ENCODE measurements around the gene TAOK2. TPM values are rescaled to one million over a fixed set of nuclear protein-coding genes. Genes with fewer than 3 reads are reported as not detected.

TAOK2 gene
- total RNA-seq, 2 donors from 2014 or later, result 31.1 to 58.3 TPM

DNA sequence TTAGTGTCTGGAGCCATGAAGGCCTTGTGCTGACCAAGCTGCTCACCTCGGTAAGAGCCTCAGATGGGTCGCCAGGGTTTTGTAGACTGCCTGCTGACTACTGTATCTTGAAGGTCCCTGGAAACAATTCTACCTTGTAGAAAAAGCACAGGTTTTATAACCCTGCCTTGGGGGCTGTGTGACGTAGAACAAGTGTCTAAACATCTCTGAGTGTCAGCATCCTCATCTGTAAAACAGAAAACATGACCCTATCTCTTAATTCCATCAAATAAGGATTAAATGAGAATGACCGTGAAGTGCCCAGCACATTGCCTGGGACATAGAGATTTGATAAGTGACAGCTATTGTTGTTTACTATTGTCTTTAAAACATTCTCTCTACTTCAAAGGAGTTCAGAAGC, 5.5 kb upstream of the TAOK2 start:
- Histone ChIP-seq H3K27ac (no peak overlapping the region), H3K36me3 (replicated peaks in 1 of 2; ENCODE audit: insufficient read depth in 1 of 2, low read depth in 2 of 2) (peaks cover 0 to 3% of the 10 kb centered on the region in 2 donors), H3K27me3 (no peaks in the 10 kb centered on the region), H3K4me1 (peaks cover 4% of the 10 kb centered on the region), H3K9me3 (no peaks in the 10 kb centered on the region), H3K4me3 (no peak overlapping the region)
- DNase-seq (no peak), ATAC-seq (no peak)
- WGBS, 2 donors, result 78 to 90% methylated on average over 4 of the region's 4 CpGs
- intact Hi-C loops (cut with DNase I), result no loop called here
- TF ChIP-seq, protein P1, sequence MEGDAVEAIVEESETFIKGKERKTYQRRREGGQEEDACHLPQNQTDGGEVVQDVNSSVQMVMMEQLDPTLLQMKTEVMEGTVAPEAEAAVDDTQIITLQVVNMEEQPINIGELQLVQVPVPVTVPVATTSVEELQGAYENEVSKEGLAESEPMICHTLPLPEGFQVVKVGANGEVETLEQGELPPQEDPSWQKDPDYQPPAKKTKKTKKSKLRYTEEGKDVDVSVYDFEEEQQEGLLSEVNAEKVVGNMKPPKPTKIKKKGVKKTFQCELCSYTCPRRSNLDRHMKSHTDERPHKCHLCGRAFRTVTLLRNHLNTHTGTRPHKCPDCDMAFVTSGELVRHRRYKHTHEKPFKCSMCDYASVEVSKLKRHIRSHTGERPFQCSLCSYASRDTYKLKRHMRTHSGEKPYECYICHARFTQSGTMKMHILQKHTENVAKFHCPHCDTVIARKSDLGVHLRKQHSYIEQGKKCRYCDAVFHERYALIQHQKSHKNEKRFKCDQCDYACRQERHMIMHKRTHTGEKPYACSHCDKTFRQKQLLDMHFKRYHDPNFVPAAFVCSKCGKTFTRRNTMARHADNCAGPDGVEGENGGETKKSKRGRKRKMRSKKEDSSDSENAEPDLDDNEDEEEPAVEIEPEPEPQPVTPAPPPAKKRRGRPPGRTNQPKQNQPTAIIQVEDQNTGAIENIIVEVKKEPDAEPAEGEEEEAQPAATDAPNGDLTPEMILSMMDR (IDR thresholded peaks at IDR 0.05), result no peak
- TF ChIP-seq POLR2A (IDR thresholded peaks at IDR 0.05), result no peak

DNA sequence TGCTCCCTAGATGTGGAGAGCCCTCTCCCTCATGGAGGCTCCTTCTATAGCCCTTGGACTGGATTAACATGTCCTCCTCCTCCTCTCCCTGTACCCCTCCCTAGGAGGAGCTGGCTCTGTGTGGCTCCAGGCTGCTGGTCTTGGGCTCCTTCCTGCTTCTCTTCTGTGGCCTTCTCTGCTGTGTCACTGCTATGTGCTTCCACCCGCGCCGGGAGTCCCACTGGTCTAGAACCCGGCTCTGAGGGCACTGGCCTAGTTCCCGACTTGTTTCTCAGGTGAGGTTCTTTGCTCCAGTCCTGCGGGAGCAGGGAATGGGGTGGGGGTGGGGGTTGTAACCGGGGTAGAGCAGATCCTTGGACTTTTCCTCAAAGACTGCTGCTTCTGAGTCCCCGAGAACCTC, 2.4 kb upstream of the TAOK2 start:
- no peak for DNase-seq
- no peak for TF ChIP-seq POLR2A (IDR thresholded peaks at IDR 0.05)
- TF ChIP-seq, protein P1 (IDR thresholded peaks at IDR 0.05), result no peak
- 84 to 87% methylated on average over 8 of the region's 8 CpGs for WGBS, 2 donors
- intact Hi-C loops (cut with DNase I), result no loop called here
- no peak for ATAC-seq
- H3K4me1 ChIP-seq, result peaks cover 25% of the 10 kb centered on the region
- H3K27ac ChIP-seq, result no peak overlapping the region
- no peaks in the 10 kb centered on the region for H3K9me3 ChIP-seq
- no peaks in the 10 kb centered on the region for H3K27me3 ChIP-seq
- no peak overlapping the region for H3K4me3 ChIP-seq
- peaks cover 0 to 3% of the 10 kb centered on the region in 2 donors for H3K36me3 ChIP-seq (replicated peaks in 1 of 2; ENCODE audit: insufficient read depth in 1 of 2, low read depth in 2 of 2)

DNA sequence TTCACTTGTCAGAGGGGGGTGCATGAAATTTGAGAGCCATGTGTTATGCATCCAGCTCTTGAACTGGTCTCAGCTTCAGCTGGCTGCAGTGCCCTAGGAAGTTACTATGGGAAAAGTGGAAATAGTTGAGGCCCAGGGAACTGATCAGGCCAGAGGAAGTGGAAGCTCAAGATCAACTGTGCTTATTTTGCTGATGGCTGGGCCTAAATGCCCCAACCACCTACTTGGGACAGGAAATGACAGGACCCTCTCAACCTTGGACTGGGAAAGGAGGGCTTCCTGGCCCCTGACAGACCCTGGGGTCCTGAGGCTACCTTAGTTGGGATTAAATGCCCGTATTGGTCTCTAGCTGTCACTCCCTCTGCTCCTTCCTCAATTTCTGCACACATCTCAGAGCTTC, 1.2 kb upstream of the TAOK2 start:
- DNase-seq, result no peak
- Histone ChIP-seq H3K27ac (peak overlapping the region in 1 of 4 donors; percentile 88), H3K27me3 (no peaks in the 10 kb centered on the region), H3K36me3 (replicated peaks in 1 of 2; ENCODE audit: insufficient read depth in 1 of 2, low read depth in 2 of 2) (peaks cover 0 to 3% of the 10 kb centered on the region in 2 donors), H3K4me3 (no peak overlapping the region), H3K9me3 (no peaks in the 10 kb centered on the region), H3K4me1 (peaks cover 35% of the 10 kb centered on the region)
- TF ChIP-seq POLR2A (IDR thresholded peaks at IDR 0.05), result no peak
- TF ChIP-seq, protein P1 (IDR thresholded peaks at IDR 0.05), result no peak
- intact Hi-C loops (cut with DNase I), result no loop called here
- no peak for ATAC-seq
- WGBS, 2 donors, result 77 to 94% methylated on average over 1 of the region's 1 CpG

DNA sequence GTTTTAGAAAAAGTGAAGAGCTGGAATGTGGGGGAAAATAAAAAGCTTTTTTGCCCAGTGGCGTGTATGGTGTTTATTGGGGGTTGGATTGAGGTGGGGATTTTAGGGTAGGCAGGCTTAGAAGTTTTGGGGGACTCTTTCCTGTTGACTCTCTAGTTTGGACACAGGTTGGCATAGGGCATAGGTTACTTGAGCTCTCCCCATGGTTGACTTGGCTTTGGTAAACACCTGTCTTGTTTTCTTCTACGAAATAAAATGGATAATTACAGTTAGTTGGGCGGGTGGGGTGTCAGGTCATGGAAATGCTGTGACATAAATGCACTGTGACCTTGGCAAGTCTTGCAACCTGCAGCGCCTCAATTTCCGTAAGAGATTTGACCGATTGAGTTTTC, 680 bp upstream of the TAOK2 start:
- peak overlapping the region in 3 of 4 donors; percentile 68 to 88 (median 88) for H3K27ac ChIP-seq
- H3K27me3 ChIP-seq, result no peaks in the 10 kb centered on the region
- intact Hi-C loops (cut with DNase I), result no loop called here
- TF ChIP-seq POLR2A (IDR thresholded peaks at IDR 0.05), result no peak
- TF ChIP-seq, protein P1 (IDR thresholded peaks at IDR 0.05), result no peak
- 34 to 48% methylated on average over 6 of the region's 6 CpGs for WGBS, 2 donors
- ATAC-seq (no peak), DNase-seq (no peak)
- peaks cover 0 to 6% of the 10 kb centered on the region in 2 donors for H3K36me3 ChIP-seq (replicated peaks in 1 of 2; ENCODE audit: insufficient read depth in 1 of 2, low read depth in 2 of 2)
- peaks cover 35% of the 10 kb centered on the region for H3K4me1 ChIP-seq
- H3K4me3 ChIP-seq, result no peak overlapping the region
- H3K9me3 ChIP-seq, result no peaks in the 10 kb centered on the region
